ENCODE results near the gene NEDD1.

Gene NEDD1, protein sequence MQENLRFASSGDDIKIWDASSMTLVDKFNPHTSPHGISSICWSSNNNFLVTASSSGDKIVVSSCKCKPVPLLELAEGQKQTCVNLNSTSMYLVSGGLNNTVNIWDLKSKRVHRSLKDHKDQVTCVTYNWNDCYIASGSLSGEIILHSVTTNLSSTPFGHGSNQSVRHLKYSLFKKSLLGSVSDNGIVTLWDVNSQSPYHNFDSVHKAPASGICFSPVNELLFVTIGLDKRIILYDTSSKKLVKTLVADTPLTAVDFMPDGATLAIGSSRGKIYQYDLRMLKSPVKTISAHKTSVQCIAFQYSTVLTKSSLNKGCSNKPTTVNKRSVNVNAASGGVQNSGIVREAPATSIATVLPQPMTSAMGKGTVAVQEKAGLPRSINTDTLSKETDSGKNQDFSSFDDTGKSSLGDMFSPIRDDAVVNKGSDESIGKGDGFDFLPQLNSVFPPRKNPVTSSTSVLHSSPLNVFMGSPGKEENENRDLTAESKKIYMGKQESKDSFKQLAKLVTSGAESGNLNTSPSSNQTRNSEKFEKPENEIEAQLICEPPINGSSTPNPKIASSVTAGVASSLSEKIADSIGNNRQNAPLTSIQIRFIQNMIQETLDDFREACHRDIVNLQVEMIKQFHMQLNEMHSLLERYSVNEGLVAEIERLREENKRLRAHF
- total RNA-seq, result 59.1 to 63.4 reads per million in 2 donors

DNA sequence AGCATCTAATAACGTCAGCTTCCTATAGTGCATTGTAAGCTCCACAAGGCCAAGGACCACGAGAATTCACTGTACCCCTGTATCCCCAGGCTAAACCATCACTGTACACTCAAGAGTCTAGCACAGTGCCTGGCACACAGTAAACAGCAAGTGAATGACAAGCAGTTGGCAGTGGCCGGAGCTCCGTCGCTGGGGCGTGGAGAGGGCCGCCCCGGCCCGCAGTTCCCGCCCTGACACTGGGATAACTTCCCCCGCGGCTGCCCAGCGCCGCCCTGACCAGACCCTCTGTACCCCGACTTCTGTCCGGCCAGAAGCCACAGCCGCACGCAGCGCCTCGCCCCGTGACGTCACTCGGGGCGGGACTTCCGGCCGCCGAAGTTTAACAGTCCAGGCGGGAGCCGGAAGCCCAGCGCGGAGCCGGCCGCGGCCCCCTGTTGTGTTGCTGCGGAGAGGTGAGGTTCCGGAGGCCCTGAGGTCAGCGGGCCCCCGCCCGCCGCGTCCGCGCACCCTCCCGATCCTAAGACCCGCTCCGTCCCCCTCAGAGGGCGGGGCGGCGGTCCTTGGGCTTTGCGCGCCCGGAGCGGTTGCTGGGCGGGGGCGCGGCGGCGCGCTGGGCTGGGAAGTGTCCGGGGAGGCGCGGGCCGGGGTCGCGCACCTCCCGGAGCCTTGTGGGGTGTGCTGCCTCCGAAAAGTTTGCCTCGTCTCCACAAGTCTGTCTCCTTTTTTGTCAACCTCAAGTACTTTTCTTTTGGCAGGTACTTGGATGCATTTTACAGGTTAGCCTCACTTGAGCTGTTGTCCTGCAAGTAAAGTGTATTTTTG, at the start of gene NEDD1:
Gene NEDD1 (plus strand): TSS at position 409 of the 822 bp plus-strand sequence. CDS start 2,503 bp downstream, outside the sequence.
- DNase-seq, result peak; percentile 77

DNA sequence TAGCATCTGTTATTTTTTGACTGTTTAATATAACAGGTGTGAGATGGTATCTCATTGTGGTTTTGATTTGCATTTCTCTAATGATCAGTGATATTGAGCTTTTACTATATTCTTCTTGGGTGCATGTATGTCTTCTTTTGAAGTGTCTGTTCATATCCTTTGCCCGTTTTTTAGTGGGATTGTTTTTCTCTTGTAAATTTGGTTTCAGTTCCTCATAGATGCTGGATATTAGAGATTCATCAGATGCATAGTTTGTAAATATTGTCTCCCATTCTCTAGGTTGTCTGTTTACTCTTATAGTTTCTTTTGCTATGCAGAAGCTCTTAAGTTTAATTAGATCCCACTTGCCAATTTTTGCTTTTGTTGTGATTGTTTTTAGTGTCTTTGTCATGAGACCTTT, 48.9 kb upstream of the NEDD1 start:
- no peak for DNase-seq

DNA sequence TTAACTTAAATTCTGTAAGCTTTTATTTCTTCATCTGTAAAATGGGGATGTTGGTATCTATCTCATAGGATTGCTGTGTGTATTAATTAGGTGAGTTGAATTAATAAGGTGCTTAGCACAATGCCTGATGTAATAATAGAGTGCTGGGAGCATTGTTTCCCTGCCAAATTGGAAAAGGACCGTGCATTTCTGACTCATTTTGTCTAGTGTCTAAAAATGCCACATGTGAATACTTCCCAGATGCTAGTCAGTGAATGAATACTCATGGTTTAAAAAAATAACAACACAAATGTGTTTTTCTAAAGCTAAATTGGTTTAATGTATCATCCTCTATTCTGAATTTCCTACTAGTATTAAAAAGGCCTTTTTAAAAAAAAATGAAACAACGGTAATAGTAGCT, 45.4 kb upstream of the NEDD1 start:
- no peak for DNase-seq

DNA sequence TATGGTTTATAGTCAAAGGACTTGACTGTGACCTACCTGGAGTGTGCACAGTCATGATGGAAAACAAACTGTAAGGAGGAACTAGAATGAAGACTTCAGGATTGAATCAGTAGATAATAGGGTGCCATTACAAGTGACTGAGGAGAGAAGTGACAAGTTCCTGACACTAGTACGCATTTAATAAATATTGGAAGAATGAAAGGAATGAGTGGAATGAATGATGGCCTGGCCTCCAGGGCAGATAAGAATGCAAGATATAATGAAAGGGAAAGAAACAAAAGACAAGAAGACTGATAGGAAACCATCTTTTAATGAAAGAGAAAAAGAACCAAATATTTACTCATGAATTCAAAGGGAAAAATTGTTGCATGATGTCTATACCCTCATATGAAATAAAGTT, 44.7 kb upstream of the NEDD1 start:
- no peak for DNase-seq

DNA sequence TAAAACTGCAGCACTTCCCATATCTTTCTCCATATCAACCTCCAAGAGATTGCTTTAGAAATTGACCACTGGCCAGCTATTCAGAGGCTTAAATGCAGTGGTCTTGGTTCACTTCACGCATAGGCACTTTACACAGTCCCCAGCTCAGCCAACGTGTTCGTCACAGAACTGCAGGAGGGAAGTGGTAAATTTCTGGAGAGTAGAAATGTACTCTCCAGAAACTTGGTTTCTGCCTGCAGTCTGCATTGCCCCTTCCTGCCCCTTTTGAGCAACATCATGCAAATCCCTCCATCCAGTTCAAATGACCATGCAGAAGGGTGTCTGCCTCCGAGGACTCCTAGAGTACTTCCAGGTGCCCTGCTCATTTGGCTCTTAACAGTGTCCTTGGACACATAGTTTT, 42.7 kb upstream of the NEDD1 start:
- no peak for DNase-seq

DNA sequence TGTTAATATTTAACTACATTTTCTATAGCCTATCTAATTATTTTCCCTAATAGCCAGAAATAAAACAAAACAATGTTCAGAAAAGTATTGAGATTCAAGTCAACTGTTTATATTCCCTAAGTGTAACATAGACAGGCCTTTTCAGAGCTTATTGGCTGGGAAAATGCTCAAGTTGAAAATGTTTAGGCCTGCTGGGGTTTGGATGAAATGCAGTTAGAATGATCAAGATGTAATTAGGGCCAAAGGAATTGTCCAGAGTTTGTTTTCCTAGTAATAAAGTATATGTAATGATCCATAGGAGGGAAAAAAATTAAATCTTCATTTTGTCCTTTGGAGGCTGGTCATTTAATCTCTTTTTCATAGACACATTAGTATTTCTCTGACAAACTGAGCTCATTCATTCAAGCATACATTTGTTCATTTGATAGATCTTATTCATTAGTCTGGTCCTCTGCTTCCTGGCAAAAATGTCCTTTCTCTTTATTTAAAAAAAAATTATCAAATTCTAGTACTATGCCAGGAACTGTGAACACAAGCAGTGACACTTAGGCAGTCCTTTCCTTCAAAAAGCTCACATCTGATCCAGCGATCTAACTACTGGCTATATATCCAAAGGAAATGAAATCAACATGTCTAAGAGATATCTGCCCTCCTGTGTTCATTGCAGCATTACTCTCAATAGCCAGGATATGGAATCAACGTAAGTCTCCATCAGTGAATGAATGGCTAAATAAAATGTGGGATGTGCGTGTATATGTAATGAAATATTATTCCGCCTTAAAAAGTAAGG, 40.1 kb upstream of the NEDD1 start:
- DNase-seq, result no peak

DNA sequence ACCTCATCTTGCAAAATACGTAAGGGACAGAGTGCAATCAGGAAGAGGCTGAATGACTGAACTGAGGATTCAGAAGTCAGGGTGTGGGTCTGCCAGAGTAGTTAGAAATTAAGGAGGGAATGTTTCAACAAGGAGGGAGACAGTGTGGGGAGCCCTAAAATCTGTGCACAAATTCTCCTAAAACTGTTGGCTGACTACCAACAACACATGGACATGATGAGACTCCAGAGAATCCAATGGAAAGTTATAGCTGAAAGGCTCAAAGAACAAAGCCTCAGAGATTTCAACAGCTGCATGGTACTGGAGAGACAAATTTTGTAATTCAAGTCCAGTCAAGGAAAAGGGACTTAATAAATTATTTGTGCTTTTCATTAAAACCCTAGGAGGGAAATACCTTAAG, 36.1 kb upstream of the NEDD1 start:
- no peak for DNase-seq

DNA sequence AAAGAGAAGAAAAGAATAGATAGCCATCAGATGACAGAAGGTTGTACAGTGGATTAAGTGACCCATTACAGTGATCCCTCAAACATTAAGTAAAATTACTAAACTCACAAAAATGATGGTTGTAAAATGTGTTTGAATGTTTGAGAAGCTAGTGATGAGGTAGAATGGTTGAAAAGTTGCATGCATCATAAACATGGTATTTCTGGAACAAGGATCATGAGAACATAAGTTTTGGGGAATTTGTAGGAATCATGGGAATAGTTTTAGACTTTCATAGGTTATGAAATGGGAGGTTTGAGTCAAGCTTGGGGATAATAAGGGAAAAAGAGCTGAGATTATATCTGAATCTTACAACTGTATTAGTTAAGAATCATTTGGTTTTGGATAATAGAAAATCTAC, 34.1 kb upstream of the NEDD1 start:
- no peak for DNase-seq

DNA sequence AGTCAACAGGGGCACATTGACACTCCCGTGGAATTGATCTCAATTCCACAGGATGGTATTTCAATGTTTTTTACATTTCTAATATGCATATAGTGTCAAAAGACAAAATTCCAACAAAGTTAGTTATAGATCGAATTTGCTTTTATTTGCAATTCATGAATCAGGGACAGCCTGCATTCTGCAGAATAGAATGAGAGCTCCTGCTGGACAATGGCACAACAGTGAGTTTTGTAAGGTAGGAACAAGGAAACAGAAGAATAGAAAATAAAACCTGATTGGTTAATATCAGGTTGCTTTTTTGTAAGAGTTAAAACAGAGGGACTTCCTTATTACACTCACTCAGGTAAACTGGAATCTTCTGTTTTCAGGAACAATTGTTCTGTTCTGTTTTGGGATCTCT, 32.8 kb upstream of the NEDD1 start:
- DNase-seq, result no peak

DNA sequence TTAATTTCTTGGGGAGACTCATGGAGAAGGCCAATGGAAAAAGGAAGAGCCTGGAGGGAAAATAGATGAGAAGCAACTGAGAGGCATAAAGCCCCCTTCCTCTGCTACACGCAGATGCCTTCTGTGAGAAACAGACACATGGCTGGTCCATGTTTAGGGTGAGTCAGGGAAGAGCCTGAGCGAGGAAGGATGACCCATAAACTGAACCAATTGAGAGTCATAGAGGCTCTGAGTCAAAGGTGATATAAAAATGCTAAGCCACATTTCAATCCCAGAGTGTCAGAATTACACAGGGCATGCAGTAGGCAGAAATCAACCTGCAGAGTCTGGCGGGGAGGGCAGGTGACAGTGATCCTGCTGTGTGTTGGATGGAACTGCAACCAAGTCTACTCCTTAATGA, 30.1 kb upstream of the NEDD1 start:
- DNase-seq, result no peak

DNA sequence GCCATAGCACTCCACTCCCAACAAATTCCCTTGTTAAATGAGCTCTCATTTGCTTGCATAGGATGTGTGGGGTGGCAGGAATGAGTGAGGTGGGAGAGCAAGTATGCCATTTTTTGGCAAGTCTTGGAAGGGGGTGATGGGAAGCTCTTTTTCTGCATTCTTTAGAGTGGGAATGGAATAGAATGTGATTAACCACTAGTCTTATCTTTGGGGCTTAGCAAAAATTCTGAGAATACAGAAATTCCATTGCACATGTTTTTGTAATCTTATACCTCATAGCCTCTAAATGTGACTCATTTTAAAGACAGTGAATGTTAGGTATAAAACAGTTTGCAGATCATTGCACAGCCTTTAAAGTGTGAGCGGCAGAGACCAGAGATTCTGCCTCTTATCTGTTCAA, 28.4 kb upstream of the NEDD1 start:
- no peak for DNase-seq

DNA sequence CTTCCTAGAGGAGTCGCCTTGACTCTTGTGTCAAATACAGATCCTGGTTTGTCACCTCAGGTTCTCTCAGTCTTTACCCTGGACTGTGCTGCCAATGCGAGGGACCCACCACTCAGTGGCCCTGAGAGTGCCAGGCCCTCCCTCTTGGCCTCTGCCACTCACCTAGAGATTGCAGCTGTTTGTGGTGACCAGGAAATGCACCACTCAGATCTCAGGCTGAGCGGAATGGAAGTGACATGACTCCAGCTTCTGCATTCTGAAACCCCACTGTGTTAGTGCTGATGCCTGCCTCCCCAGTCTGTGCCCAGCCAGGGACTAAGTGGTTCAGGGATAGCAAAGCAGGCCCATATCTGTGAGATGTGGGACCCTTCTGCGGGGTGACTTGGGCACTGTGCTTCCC, 27.8 kb upstream of the NEDD1 start:
- DNase-seq, result no peak

DNA sequence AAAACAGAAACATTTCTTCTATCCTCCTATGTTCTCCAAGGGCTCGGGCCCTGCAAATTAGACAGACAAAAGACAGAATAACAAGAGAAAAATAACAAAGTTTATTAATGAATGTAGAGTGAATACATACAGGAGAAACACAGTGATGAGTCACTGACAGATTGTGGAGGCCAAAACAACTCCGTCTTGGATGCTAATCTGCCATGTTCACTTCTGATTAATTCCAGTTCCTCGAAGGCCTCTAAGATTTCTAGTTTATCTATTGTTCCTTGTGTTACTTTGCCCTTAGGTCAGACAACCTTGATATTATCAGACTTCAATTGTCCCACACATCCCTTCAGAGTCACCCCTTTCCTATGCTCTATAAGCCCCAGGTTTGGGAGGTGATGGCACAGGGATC, 26.8 kb upstream of the NEDD1 start:
- no peak for DNase-seq

DNA sequence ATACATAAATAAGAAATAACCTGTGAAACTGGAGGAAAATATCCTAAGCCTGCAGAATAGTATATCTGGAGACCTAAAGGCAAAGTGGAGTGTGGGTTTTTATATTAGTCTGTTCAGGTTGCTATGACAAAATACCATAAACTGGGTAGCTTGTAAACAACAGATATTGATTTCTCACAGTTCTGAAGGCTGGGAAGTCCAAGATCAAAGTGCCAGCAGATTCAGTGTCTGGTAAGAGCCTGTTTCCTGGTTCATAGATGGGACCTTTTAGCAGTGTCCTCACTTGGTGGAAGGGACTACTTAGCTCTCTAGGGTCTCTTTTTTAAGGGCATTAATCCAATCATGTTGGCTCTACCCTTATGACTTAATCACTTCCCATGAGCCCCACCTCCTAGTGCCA, 25.4 kb upstream of the NEDD1 start:
- DNase-seq, result no peak

DNA sequence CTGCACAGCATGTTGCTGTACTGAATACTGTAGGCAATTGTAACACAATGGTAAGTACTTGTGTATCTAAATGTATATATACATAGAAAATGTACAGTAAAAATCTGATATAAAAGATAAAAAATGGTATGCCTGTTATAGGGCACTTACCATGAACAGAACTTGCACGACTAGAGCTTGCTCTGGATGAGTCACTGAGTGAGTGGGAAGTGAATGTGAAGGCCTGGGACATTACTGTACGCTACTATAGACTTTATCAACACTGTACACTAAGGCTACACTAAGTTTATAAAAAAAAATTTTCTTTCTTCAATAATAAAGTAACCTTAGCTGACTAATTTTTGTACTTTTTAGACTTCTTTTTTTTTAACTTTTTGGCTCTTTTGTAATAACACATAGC, 24.2 kb upstream of the NEDD1 start:
- DNase-seq, result no peak

DNA sequence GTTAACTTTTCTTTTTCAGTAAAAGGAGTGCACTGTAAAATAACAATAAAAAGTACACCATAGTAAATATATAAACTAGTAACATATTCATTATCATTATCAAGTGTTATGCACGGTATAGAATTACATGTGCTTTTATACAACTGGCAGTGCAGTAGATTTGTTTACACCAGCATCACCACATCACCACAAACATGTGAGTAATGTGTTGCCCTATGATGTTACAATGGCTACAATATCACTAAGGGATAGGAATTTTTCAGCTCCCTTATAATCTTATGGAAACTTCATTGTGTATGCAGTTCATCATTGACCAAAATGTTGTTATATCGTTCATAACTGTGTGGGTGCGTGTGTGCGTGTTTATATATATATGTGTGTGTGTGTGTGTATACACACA, 23.5 kb upstream of the NEDD1 start:
- DNase-seq, result no peak

DNA sequence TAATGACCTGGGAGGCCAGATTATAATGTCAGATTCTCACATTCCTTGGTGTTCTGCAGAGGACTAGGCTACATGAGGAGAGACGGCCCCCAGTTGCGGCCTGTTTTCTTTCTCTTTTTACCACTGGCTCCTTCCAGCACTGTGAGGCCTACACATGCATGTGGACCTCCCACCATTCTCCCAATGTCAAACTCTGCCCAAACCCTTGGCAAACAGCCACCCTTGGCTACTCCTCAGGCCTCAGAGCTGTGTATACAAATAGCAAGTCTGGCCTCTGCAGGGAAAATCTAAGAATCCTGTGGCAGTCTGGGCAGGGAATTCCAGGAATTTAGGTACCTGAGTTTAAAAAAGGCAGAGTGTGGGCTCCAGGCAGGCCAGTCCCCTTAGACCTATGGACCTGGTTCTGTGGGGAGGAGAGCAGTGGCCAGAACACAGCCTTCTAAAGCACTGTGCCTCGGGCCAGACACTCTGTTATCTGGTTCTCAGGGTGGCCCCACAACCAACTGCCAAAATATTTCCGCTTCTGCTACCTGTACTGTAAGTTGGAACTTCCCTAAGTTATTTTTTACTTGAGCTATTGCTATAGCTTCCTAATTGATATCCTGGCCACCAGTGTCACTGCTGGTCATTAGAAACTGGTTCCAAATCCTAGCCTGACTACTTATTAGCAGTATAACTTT, 19.9 kb upstream of the NEDD1 start:
- DNase-seq, result no peak

DNA sequence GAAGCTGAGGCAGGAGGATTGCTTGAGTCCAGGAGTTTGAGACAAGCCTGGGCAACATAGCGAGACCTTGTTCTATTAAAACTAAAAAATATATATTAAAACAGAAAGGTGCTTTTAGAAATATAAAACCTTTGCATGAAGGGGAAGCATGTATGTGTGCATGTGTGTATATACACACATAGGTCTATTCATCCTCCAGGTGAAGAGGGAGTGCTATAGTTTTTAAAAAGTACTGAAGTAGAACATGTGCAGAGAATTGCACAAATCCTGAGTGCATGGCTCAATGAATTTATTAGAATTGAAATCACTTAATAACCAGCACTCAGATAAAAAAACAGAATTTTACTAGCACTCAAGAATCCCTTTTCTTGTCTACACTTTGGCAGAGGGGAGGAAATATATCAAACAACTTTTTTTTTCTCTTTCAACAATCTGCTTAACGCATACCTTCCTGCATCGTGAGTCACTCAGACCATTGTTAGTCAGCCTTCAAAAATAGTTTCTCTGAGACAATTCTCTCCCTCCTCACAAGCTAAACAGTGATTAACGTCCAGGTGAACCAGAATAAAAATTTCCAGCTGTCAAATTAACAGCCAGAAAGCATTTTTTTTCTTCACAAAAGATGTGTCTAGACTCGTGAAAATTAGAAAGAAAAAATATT, 17.7 kb upstream of the NEDD1 start:
- no peak for DNase-seq

DNA sequence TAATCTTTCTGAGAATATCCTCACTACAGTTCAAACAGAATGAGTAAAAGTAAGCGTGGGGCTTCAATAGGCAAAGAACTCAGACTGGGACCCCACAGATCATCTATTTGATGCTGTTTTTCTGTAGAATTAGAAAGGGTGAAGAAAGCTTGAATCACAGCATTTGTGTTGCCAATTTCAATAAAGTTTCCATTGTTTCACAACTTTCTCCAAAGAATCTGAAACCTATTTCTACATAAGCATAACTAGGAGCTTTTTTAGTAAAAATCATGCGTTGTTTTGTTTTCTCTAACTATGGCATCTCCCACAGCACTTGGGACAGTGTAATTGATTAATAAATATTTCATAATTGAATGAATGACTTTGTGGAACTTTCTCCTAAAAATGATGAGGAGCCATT, 16.7 kb upstream of the NEDD1 start:
- no peak for DNase-seq

DNA sequence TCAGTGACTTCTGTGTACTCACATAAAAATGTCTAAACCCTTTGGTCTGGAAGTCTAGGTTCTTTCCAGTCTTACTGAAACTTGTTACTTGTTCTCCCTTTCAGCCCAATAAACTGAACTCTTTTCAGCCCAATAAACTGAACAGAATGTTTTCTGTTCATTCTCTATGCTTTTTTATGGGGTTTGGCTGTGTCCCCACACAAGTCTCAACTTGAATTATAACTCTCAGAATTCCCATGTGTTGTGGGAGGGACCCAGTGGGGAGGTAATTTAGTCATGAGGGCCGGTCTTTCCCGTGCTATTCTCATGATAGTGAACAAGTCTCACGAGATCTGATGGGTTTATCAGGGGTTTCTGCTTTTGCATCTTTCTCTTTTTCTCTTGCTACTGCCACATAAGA, 15.0 kb upstream of the NEDD1 start:
- DNase-seq, result no peak

DNA sequence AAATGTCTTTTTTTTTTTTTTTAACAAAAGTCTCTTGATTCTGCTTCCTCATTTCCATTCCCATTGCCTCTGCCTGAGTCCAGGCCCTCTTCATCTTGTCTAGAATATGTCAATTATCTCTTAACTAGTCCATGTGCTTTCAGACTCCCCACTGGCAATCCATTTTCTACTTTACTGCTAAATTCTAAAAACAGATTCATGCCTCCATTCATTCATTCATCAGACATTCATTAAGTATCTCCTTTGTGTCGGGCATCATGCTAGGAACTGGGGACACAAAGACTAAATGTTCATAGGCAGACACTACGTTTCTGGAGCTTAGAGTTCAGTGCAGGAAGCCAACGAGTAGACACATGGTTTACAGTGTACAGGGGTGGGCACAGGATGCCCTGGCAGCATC, 9.6 kb upstream of the NEDD1 start:
- no peak for DNase-seq

DNA sequence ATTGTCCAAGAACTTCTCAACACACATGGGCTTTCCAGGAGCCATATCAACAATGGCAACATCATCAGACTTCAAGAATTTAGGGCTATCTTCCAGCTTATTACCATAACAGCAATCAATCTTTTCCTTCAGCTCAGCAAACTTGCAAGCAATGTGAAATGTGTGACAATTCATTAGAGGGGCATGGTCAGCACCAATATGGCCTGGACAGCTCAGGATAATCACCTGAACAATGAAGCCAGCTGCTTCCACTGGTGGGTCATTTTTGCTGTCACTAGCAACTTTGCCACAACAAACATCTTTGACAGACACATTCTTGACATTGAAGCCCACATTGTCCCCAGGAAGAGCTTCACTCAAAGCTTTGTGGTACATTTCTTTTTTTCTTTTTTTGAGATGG, 5.9 kb upstream of the NEDD1 start:
- no peak for DNase-seq

Data from T-helper 9 cell (primary cell).